T-helper 22 cell (primary cell): Measurements from ENCODE around the gene RSPH1.

ENCODE experiments used
- DNase-seq: peaks from one replicate; pipeline ENCODE4 v3.0.0-alpha.2; 2020; ENCODE audit warnings: low read depth

Gene RSPH1

DNA sequence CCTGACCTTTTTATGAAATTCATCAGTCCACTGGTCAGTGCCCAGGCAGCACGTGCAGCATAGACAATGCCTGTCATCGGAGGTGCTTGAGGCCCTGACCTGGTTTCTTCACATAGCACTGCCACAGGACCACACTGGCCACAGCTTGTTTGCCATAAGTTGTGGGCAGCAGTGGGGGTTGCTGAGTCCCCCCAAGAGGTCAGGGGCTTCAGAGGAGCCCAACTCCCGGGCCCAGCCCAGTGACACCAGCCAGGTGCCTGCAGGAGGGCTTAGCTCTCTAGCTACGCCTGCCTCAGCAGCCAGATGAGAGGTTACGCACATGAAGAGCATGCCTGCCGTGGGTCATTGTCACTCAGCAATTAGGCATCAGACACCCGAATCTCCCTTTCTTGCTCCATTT lies 50.7 kb downstream of the RSPH1 start:
- no peak for DNase-seq

GRCh38 chr21:42444745-42445059 lies 51.3 kb downstream of the RSPH1 start:
- DNase-seq, result no peak

DNA sequence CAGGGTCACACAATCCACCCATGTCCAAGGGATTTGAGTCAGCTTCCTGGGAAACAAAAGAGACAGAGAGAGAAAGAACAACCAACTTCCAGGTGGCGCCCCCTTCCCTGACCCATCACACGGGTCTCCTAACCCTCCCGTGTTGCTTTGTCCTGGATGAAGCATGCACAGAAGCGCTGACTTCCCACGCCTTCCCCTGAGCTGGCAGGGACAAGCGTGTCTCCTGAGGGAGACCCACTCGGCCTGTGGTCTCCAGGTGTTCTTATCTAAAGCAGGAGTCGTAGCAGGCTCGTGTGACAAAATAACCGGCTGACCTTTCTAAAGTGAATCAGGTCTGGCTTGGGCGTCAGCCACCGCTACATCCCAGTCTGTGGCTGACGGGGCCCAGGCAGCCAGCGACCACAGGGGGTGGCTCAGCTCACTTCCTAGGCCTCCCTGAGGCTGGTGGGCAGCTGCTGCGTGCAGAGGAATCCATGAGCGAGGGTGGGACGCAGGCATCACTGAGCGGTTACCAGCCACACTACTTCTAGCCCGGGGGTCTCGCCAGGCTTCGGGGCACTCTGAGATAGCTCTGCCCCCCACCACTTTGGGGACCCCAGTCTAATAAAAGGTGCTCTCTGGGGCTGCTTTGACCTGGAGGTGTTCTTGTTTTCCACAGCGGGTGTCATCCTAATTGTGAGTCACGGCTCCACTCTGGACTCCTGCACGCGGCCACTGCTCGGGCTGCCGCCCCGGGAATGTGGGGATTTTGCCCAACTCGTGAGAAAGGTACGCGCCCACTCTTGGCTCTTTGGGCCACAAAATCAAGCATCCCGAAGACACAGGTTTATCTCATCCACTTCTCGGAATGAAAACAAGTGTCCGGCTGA lies 51.9 kb downstream of the RSPH1 start:
- no peak for DNase-seq

GRCh38 chr21:42443181-42443785 lies 52.7 kb downstream of the RSPH1 start:
- DNase-seq, result no peak

- DNase-seq, result no peak
These were observed 54.1 kb downstream of the RSPH1 start for GRCh38 chr21:42441963-42442362.

DNA sequence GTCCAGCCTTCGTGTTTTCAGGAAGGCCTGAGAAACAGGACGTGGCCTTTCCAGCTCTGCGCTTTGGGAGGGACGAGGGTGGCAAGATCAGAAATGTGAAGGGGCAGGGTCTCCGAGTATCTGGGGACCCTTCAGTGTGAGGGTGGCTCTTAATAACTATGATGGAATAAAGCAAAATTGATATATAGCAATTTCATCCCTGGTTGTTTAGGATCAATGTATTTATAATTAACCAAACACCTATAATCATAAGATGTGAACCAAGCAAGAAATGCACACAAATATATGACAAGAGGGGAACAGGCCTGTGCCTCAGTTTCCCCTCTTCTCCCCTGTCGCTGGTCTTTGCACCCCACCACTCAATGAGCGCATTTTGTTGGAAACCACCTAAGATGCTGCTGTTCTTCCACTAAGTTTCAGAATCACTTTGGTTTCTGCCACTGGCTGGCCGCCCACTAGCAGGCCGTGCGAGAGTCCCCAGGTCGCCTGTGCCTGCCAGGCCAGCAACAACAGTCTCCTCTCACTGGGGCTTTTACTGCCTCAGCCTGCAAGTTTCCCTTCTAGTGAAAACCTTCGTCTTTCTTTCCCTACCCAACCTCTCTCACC lies 55.7 kb downstream of the RSPH1 start:
- DNase-seq, result no peak

GRCh38 chr21:42439284-42440186 lies 56.5 kb downstream of the RSPH1 start:
- no peak for DNase-seq

DNA sequence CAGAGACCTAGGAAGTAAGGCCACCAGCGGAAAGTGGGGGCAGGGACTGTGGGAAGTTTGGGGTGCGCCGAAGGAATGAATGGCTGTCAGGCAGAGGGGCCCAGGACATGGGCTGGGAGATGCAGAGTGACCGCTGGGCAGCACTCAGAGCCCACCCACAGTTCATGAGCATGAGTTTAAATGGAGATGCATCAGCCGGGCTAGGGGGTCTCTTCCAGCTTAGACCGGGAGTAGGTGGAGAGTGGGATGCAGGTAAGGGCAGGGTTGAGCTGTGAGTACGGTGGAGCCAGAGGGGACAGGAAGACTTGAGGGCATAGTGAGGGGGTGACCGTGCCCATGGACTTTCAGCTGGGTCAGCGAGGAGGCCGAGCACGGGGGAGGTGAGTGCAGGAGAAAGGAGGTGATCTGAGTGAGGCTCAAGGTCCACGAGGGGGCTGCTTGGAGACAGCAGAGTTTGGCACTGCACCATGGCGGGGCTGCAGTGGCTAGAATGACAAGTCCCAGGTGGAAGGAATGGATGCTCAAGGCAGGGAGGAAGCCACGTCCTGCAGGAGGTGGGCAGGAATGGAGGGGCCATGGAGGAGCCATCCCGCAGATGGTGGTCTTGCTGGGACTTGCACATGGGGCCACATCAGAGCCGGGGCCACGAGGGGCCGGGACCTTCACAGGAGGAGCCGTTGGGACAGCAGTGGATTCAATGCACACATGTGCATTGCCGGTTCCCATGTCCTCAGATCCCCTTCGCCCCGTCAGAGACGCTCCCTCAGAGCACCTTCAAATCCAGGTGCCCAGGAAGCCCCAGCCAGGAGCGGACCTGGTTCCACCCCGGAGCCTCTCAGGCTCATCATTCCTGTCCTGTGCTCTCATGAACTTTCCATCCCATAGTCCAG lies 57.5 kb downstream of the RSPH1 start:
- DNase-seq, result no peak

GRCh38 chr21:42437786-42438185 lies 58.2 kb downstream of the RSPH1 start:
- DNase-seq, result no peak

DNA sequence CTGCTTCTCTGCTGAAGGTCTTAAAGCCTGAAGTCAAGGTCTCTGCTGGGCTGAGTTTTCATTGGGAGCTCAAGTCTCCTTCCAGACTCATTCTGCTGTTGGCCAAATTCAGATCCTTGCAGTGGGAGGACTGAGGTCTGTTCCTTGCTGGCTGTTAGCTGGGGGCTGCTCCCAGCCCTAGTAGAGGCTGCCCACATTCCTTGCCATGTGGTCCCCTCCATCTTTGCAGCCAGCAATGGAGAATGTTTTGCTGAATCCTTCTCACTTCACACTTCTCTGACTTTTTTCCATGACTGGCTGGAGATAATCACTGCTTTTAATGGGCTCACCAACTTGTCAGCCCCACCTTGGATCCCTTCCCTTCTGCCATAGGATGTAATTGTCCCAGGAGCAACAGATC lies 59.1 kb downstream of the RSPH1 start:
- DNase-seq, result no peak

- DNase-seq, result no peak
These were observed 60.2 kb downstream of the RSPH1 start for GRCh38 chr21:42435833-42436232.

GRCh38 chr21:42435401-42435800 lies 60.6 kb downstream of the RSPH1 start:
- no peak for DNase-seq

GRCh38 chr21:42434884-42435283 lies 61.1 kb downstream of the RSPH1 start:
- no peak for DNase-seq

- DNase-seq, result no peak
These were observed 62.0 kb downstream of the RSPH1 start for GRCh38 chr21:42433946-42434551.

DNA sequence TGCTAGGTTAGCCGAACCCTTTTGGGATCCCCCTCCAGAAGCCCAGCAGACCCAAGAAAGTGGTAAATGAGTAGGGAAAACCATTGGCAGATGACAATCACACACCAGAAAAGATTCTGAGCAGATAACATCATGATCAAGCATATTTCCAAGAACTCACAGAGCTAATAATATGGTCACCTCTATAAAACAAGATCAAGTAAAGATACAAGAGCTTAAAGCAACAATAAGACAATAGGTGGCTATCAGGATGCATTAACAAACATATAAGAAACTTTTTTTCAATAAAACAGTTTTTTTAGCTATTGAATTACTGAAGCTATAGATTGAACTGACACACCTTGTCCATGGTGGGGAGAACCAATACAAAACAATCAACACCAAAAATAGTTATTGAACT lies 63.3 kb downstream of the RSPH1 start:
- DNase-seq, result no peak

DNA sequence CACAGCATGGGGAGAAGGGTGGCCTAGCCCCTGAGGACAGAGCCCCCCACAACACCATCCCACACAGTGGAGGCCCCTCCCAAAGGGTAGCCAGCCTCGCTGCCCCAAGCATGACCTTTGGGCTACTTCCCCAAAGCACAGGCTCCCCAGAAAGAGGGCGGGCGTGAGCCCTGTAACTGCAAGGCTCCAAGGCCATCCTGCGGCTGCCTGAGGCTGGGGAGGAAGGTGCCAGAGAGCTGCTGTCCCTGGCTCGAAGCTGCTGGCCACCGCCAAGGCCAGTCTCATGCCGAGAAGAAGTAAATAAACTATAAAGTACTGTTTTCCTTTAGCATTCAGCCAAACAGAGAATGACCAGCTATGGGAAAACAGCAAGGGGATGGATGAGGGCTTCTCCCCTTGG lies 64.8 kb downstream of the RSPH1 start:
- DNase-seq, result no peak

GRCh38 chr21:42430521-42430920 lies 65.5 kb downstream of the RSPH1 start:
- DNase-seq, result no peak

DNA sequence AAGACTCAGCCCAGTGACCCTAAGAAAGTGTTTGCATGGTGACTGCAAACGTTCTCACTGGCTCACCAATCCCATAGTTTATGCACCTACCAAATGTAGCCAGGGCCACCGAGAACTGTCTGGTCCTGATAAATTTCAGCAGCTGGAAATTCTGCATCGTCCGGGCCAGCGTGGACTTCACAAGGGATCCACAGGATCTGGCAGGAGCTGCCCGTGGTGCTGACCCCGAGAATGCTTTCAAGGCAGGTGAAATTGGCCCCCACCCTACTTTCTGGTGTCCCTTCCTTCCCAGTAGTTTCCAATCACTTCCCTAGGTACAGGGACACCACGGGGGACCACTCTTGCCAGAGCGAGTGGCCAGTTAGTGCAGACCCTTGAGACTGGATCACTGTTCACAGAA lies 66.2 kb downstream of the RSPH1 start:
- DNase-seq, result no peak

DNA sequence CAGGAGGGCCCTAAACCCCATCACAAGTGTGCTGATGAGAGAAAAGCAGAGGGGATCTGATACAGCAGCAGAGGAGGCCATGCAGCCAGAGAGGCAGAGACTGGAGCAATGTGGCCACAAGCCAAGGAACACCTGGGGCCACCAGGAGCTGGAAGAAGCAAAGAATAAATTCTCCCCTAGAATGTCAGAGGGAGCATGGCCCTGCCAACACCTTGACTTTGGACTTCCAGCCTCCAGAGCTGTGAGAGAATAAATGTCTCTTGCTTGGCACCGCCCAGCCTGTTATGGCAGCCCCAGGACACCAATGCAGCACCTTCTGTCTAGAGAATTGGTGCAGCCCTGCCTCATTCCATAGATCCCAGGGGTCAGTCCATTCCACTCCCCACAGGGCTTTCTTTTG lies 67.0 kb downstream of the RSPH1 start:
- DNase-seq, result no peak

GRCh38 chr21:42427809-42428419 lies 68.1 kb downstream of the RSPH1 start:
- DNase-seq, result no peak
